GM21367 (cell line): Measurements from ENCODE around the gene PSKH1.
"Not testable (repeated sequence)": the region's sequence is repeated elsewhere in the genome, so short reads cannot be mapped to it uniquely, and the experiment has no call there.

ENCODE experiments used
- ATAC-seq: cut with Tn5 transposase; IDR thresholded peaks from one replicate; pipeline ENCODE4 v1.9.1; 2021; ENCODE audit not compliant: unreplicated experiment

Gene PSKH1

GRCh38 chr16:67892899-67893742 is at the start of gene PSKH1:
Gene PSKH1 (plus strand): TSS chr16:67893254. CDS start chr16:67908750, 15,496 bp downstream.
- peak; percentile 82 for ATAC-seq

- no peak for ATAC-seq
Measured at GRCh38 chr16:67843343-67843765, 49.7 kb upstream of the PSKH1 start.

GRCh38 chr16:67844497-67844896 is 48.6 kb upstream of the PSKH1 start:
- ATAC-seq, result no peak

- no peak for ATAC-seq
Measured at GRCh38 chr16:67845291-67846062, 47.6 kb upstream of the PSKH1 start.

- no peak for ATAC-seq
Measured at GRCh38 chr16:67846063-67846319, 47.1 kb upstream of the PSKH1 start.

- ATAC-seq, result peak; percentile 49
Measured at GRCh38 chr16:67846320-67847063, 46.6 kb upstream of the PSKH1 start, which contains the start of gene NUTF2. Gene NUTF2 (plus strand): TSS chr16:67846933. CDS start chr16:67865131, 18,198 bp downstream.

GRCh38 chr16:67847064-67847861 is 45.8 kb upstream of the PSKH1 start, which contains the start of gene CENPT:
Gene CENPT (minus strand): TSS chr16:67847693. CDS start chr16:67833859, 13,834 bp downstream.
- peak; percentile 34 for ATAC-seq

GRCh38 chr16:67848118-67848517 is 44.9 kb upstream of the PSKH1 start:
- ATAC-seq, result no peak

- no peak for ATAC-seq
Measured at GRCh38 chr16:67853670-67854069, 39.4 kb upstream of the PSKH1 start.

GRCh38 chr16:67855789-67856188 is 37.3 kb upstream of the PSKH1 start:
- no peak for ATAC-seq

GRCh38 chr16:67856927-67857546 is 36.0 kb upstream of the PSKH1 start:
- ATAC-seq, result no peak

- ATAC-seq, result no peak
Measured at GRCh38 chr16:67857547-67858233, 35.4 kb upstream of the PSKH1 start.

GRCh38 chr16:67858500-67858899 is 34.6 kb upstream of the PSKH1 start:
- no peak for ATAC-seq

- ATAC-seq, result no peak
Measured at GRCh38 chr16:67860589-67861398, 32.3 kb upstream of the PSKH1 start.

- no peak for ATAC-seq
Measured at GRCh38 chr16:67861877-67862276, 31.2 kb upstream of the PSKH1 start.

GRCh38 chr16:67862623-67863583 is 30.2 kb upstream of the PSKH1 start:
- ATAC-seq, result no peak

GRCh38 chr16:67864044-67864443 is 29.0 kb upstream of the PSKH1 start:
- ATAC-seq, result not testable (repeated sequence)

GRCh38 chr16:67864594-67864993 is 28.5 kb upstream of the PSKH1 start:
- no peak for ATAC-seq
